GM23338 (cell line): ENCODE data around the gene TBCEL.

ENCODE experiments used
- EZH2 ChIP-seq: fragments of 200-600 bp; sonication (generic); IDR thresholded peaks from one replicate; pipeline ENCODE4 v1.8.0; 2017; ENCODE audit warnings: antibody characterized with exemption, mild to moderate bottlenecking, low read depth; ENCODE audit not compliant: unreplicated experiment
- TF ChIP-seq, protein P1 (sequence below), 2 experiments: fragments of 200-600 bp in 1 of 2; sonication (generic) in 1 of 2; conservative IDR thresholded peaks; 2 replicates each; pipeline versions ENCODE4 v1.5.1 to v1.6.1; 2016 to 2017; ENCODE audit warnings: antibody characterized with exemption in 2 of 2, low read depth in 2 of 2, mild to moderate bottlenecking in 2 of 2, moderate library complexity in 1 of 2

DNA sequence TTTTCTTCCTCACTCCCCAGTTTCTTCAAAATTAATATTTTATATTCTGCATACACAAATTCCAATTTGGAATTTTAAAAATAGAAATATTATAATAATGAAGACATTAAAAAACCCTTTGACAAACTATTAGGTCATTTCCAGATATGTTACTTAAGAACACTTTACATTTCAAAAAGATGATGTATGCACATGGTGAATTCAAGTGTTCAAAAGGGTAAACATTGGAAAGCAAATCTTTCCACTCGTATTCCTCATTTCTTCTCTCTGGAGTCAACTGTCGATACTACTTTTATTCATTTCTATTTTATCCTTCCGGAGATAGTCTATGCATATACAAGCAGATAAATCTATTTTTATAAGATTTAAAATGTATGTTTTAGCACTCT is 16.7 kb downstream of the TBCEL start:
- TF ChIP-seq, protein P1, sequence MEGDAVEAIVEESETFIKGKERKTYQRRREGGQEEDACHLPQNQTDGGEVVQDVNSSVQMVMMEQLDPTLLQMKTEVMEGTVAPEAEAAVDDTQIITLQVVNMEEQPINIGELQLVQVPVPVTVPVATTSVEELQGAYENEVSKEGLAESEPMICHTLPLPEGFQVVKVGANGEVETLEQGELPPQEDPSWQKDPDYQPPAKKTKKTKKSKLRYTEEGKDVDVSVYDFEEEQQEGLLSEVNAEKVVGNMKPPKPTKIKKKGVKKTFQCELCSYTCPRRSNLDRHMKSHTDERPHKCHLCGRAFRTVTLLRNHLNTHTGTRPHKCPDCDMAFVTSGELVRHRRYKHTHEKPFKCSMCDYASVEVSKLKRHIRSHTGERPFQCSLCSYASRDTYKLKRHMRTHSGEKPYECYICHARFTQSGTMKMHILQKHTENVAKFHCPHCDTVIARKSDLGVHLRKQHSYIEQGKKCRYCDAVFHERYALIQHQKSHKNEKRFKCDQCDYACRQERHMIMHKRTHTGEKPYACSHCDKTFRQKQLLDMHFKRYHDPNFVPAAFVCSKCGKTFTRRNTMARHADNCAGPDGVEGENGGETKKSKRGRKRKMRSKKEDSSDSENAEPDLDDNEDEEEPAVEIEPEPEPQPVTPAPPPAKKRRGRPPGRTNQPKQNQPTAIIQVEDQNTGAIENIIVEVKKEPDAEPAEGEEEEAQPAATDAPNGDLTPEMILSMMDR (conservative IDR thresholded peaks at IDR 0.05; ENCODE audit: low read depth in 2 of 2), result no peak
- TF ChIP-seq EZH2, result no peak
